ENCODE data around the gene ECHDC1. TPM values are rescaled to one million over a fixed set of nuclear protein-coding genes. Genes with fewer than 3 reads are reported as not detected.
"Not testable (repeated sequence)": the region's sequence is repeated elsewhere in the genome, so short reads cannot be mapped to it uniquely, and the experiment has no call there.

ECHDC1 gene, protein sequence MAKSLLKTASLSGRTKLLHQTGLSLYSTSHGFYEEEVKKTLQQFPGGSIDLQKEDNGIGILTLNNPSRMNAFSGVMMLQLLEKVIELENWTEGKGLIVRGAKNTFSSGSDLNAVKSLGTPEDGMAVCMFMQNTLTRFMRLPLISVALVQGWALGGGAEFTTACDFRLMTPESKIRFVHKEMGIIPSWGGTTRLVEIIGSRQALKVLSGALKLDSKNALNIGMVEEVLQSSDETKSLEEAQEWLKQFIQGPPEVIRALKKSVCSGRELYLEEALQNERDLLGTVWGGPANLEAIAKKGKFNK
- total RNA-seq (54.8 TPM), polyA plus RNA-seq (51.5 TPM)
- long read RNA-seq, donor 1, partial matches to known transcripts, result 0 of 2 reads
- long read RNA-seq, donor 1, other reads (novel, unspliced or antisense), result 0 of 2 reads
- long read RNA-seq, donor 2, result 0 reads
- long read RNA-seq, donor 3, transcript ECHDC1-210 (6 exons, 2,341 nt), result major isoform, 19 of 55 reads
- long read RNA-seq, donor 3, transcript ECHDC1-215 (2 exons, 1,543 nt), result minor isoform, 5 of 55 reads
- long read RNA-seq, donor 3, partial matches to known transcripts, result 25 of 55 reads
- long read RNA-seq, donor 3, other reads (novel, unspliced or antisense), result 0 of 55 reads
- long read RNA-seq, donor 4, transcript ECHDC1-210 (6 exons, 2,341 nt), result major isoform, 10 of 21 reads
- long read RNA-seq, donor 4, partial matches to known transcripts, result 7 of 21 reads
- long read RNA-seq, donor 4, other reads (novel, unspliced or antisense), result 0 of 21 reads
- long read RNA-seq, donor 5, transcript ECHDC1-203 (5 exons, 1,354 nt), result minor isoform, 6 of 30 reads
- long read RNA-seq, donor 5, transcript ECHDC1-210 (6 exons, 2,341 nt), result major isoform, 16 of 30 reads
- long read RNA-seq, donor 5, partial matches to known transcripts, result 0 of 30 reads
- long read RNA-seq, donor 5, other reads (novel, unspliced or antisense), result 0 of 30 reads
- long read RNA-seq, donor 6, transcript ECHDC1-210 (6 exons, 2,341 nt), result major isoform, 10 of 24 reads
- long read RNA-seq, donor 6, partial matches to known transcripts, result 7 of 24 reads
- long read RNA-seq, donor 6, other reads (novel, unspliced or antisense), result 0 of 24 reads
- long read RNA-seq, donor 7, transcript ECHDC1-210 (6 exons, 2,341 nt), result major isoform, 10 of 22 reads
- long read RNA-seq, donor 7, transcript ECHDC1-203 (5 exons, 1,354 nt), result minor isoform, 6 of 22 reads
- long read RNA-seq, donor 7, partial matches to known transcripts, result 0 of 22 reads
- long read RNA-seq, donor 7, other reads (novel, unspliced or antisense), result 0 of 22 reads
- long read RNA-seq, donor 8, partial matches to known transcripts, result 0 of 6 reads
- long read RNA-seq, donor 8, other reads (novel, unspliced or antisense), result 0 of 6 reads
- long read RNA-seq, donor 9, transcript ECHDC1-203 (5 exons, 1,354 nt), result minor isoform, 7 of 21 reads
- long read RNA-seq, donor 9, transcript ECHDC1-210 (6 exons, 2,341 nt), result major isoform, 11 of 21 reads
- long read RNA-seq, donor 9, partial matches to known transcripts, result 0 of 21 reads
- long read RNA-seq, donor 9, other reads (novel, unspliced or antisense), result 0 of 21 reads
- long read RNA-seq, donor 10, transcript ECHDC1-210 (6 exons, 2,341 nt), result major isoform, 7 of 11 reads
- long read RNA-seq, donor 10, partial matches to known transcripts, result 0 of 11 reads
- long read RNA-seq, donor 10, other reads (novel, unspliced or antisense), result 0 of 11 reads

DNA sequence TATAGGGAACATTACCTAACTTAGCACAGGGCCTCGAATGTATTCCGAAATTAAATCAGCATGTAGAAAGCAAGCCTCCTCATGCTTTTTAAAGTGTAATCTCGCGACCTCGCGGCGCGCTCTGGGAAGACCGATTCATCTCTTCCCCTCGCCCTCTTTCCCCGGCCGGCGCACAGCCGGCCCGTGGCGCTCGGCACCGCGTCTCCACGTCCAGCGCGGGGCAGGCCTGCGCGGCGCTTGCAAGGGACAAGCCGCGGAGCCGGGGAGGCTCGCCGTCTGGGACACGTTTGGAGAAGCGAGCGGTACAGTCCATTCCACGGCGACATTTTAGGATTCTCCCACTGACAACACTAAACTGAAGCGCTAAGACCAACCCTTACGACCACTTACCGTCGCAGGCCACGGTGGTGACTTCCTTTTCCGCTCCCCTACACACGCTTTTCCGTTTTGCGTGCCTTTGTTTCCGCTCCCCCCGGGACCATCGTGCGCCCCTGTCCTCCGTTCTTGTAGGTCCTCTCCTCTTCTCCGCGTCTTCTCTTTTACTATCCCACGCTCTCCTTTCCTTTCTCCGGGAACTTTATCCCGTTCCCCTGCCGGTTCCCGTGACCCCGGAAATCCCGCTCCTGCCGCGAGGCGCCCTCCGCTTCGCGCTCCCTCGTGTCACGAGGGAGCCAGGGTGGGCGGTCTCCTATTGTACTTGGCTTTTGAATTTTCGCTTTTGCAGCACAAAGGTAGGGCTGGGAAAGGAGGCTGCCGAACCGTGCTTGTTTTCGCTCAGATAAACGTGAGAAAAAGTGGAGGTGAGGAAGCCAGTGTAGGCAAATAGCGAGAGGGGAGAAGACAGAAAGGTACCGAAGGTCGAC lies at the start of gene ECHDC1:
ECHDC1 (minus strand) TSS at position 664 of the 863 bp plus-strand sequence. CDS start 12,581 bp downstream, outside the sequence.
- Histone ChIP-seq H3K27me3 (ENCODE audit: control insufficient read depth in 2 of 2, insufficient read depth in 1 of 2, low read length in 1 of 2) (no peaks in the 10 kb centered on the region), H3K4me1 (ENCODE audit: control insufficient read depth in 2 of 2, insufficient read depth in 2 of 2, low read length in 2 of 2) (peaks cover 17 to 21% of the 10 kb centered on the region in 2 donors), H3K36me3 (ENCODE audit: control insufficient read depth in 2 of 2, insufficient read depth in 2 of 2, low read length in 1 of 2) (no peaks in the 10 kb centered on the region), H3K9me3 (ENCODE audit: control insufficient read depth in 2 of 2, insufficient read depth in 1 of 2, low read length in 1 of 2) (no peaks in the 10 kb centered on the region), H3K4me3 (ENCODE audit: low read length in 2 of 2) (peak within 1 kb of the TSS; percentile 87 to 88), H3K27ac (ENCODE audit: low read depth in 1 of 2, low read length in 1 of 2) (peak within 1 kb of the TSS; percentile 96 to 97)
- WGBS, result under 1% methylated on average over 74 of the region's 75 CpGs
- DNase-seq (ENCODE audit: low read depth in 6 of 9, low spot score in 9 of 9), result peak; percentile 65 to 90 (median 73)

DNA sequence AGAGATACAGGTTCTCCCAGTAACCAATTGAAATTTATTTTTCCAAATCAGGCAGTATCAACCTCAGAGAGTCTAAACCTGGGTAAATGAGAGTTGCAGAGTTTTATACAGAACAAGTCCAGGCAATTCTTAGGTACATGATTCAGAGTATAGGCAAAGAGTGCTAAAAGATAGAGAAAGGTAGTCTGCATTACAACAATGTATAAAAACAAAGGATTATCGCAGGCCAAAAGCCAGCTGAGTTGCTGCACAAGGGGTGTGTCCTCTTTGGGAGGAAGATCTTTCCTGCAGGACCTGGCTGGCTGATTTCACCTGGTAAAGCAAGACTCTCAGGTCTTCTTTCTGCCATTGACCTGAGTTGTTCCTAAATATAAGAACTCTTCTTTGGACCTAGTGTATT lies 48.9 kb upstream of the ECHDC1 start:
- no peak overlapping the region for H3K27ac ChIP-seq (ENCODE audit: low read depth in 1 of 2, low read length in 1 of 2)

DNA sequence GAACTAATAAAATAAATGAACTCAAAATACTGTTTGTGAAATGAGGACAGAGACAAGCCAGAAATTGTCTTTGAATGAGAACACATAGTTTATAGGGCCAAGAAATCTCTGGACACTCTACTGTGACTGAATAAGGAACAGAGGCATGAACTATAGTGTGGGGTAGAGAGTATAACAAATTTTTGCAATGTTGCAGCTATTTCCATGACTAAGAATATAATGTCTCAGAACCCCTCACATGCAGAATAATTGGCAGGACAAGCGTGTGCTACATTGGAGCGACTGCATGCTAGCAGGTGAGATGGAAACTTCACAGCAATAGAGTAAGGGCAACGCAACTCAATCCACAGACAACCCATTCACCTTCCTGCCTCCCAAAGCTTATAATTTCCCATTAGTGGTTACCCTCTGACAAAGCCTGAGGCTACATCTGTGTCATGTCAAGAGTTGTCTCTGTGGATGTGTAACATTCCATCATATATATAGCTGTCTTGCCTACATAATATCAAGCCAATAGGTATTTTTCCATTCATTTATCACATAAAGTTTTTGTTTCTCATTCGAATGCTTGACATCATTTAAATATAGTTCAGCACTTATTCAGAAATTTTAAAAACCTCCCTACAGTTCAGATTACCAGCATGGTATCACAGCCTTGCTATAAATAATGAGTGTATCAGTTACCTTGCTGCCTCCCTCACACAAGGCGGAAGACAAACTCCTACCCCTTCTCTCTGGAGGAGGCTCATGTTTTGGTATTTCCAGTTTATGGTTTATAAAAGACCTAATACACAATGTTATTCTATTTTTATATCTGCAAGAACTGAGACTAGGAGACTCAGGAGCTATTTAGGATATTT lies 47.9 kb upstream of the ECHDC1 start:
- Histone ChIP-seq H3K9me3 (ENCODE audit: control insufficient read depth in 2 of 2, insufficient read depth in 1 of 2, low read length in 1 of 2) (no peaks in the 10 kb centered on the region), H3K36me3 (ENCODE audit: control insufficient read depth in 2 of 2, insufficient read depth in 2 of 2, low read length in 1 of 2) (no peaks in the 10 kb centered on the region), H3K4me1 (ENCODE audit: control insufficient read depth in 2 of 2, insufficient read depth in 2 of 2, low read length in 2 of 2) (no peaks in the 10 kb centered on the region), H3K27ac (ENCODE audit: low read depth in 1 of 2, low read length in 1 of 2) (no peak overlapping the region), H3K27me3 (ENCODE audit: control insufficient read depth in 2 of 2, insufficient read depth in 1 of 2, low read length in 1 of 2) (no peaks in the 10 kb centered on the region), H3K4me3 (ENCODE audit: low read length in 2 of 2) (no peak overlapping the region)
- WGBS, result 97% methylated on average over 5 of the region's 5 CpGs
- no peak for DNase-seq (ENCODE audit: low read depth in 6 of 9, low spot score in 9 of 9)

More for the DNA sequence above, 48.9 kb upstream of the ECHDC1 start:
- Histone ChIP-seq H3K4me3 (ENCODE audit: low read length in 2 of 2) (no peak overlapping the region), H3K27me3 (ENCODE audit: control insufficient read depth in 2 of 2, insufficient read depth in 1 of 2, low read length in 1 of 2) (no peaks in the 10 kb centered on the region), H3K36me3 (ENCODE audit: control insufficient read depth in 2 of 2, insufficient read depth in 2 of 2, low read length in 1 of 2) (no peaks in the 10 kb centered on the region), H3K9me3 (ENCODE audit: control insufficient read depth in 2 of 2, insufficient read depth in 1 of 2, low read length in 1 of 2) (no peaks in the 10 kb centered on the region), H3K4me1 (ENCODE audit: control insufficient read depth in 2 of 2, insufficient read depth in 2 of 2, low read length in 2 of 2) (no peaks in the 10 kb centered on the region)
- 92% methylated on average over 1 of the region's 1 CpG for WGBS
- no peak for DNase-seq (ENCODE audit: low read depth in 6 of 9, low spot score in 9 of 9)

DNA sequence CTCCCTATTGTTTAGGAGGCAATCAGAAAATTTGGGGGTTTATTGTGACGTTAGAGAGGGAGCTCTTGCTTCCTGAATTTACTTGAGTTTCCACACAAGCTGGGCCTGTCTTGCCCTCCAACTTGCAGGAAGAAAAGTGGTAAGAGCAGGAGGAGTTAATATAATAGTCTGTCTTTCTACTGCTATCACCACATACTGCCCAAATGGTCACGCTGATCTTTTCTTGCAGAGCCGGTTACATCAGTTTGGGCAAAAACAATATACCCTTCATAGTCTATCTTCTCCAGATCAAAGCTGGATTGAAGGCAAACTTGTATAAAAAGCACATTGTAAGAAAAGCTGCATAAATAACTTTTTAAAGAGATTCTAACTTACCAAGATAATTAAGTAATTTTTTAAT lies 46.3 kb upstream of the ECHDC1 start:
- H3K36me3 ChIP-seq (ENCODE audit: control insufficient read depth in 2 of 2, insufficient read depth in 2 of 2, low read length in 1 of 2), result no peaks in the 10 kb centered on the region
- H3K27ac ChIP-seq (ENCODE audit: low read depth in 1 of 2, low read length in 1 of 2), result no peak overlapping the region
- no peaks in the 10 kb centered on the region for H3K27me3 ChIP-seq (ENCODE audit: control insufficient read depth in 2 of 2, insufficient read depth in 1 of 2, low read length in 1 of 2)
- no peak overlapping the region for H3K4me3 ChIP-seq (ENCODE audit: low read length in 2 of 2)
- no peak for DNase-seq (ENCODE audit: low read depth in 6 of 9, low spot score in 9 of 9)
- 95% methylated on average over 3 of the region's 3 CpGs for WGBS
- H3K9me3 ChIP-seq (ENCODE audit: control insufficient read depth in 2 of 2, insufficient read depth in 1 of 2, low read length in 1 of 2), result no peaks in the 10 kb centered on the region
- H3K4me1 ChIP-seq (ENCODE audit: control insufficient read depth in 2 of 2, insufficient read depth in 2 of 2, low read length in 2 of 2), result no peaks in the 10 kb centered on the region

DNA sequence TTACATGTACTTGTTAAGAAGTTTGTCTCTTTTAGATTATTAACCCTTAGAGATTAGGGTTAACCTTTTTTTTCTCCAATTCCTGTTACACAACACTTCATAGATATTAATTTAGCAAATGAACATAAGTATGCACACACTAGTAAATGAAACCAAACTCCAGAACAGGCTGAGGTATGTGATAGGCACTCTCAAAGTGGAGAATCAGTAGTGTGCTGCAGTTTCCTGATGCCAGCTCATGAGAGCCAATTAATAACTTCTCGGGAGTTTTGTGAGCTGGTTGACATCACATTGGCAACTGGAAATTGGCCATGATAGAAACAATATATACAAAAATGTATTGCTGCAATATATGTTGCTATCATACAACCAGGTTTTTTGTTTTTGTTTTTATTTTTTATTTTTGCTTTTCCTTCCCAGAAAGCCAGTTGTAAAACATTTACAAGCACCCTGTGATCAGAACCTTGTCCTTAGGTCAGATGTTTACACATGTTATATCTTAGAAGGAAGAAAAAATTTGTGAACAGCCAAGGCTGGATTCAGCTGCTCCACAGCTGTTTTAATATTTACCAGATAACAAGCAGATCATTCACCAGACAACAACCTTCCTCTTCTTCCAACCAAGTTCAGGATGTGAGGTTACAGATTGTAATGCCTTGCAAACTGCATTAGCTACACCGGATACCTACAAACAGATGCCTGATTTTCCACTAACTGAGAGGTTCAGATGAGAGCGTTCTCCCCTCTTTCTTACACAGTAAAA lies 42.4 kb upstream of the ECHDC1 start:
- no peaks in the 10 kb centered on the region for H3K4me1 ChIP-seq (ENCODE audit: control insufficient read depth in 2 of 2, insufficient read depth in 2 of 2, low read length in 2 of 2)
- no peak for DNase-seq (ENCODE audit: low read depth in 6 of 9, low spot score in 9 of 9)
- no peaks in the 10 kb centered on the region for H3K36me3 ChIP-seq (ENCODE audit: control insufficient read depth in 2 of 2, insufficient read depth in 2 of 2, low read length in 1 of 2)
- no peaks in the 10 kb centered on the region for H3K27me3 ChIP-seq (ENCODE audit: control insufficient read depth in 2 of 2, insufficient read depth in 1 of 2, low read length in 1 of 2)
- H3K4me3 ChIP-seq (ENCODE audit: low read length in 2 of 2), result no peak overlapping the region
- no peak overlapping the region for H3K27ac ChIP-seq (ENCODE audit: low read depth in 1 of 2, low read length in 1 of 2)
- no peaks in the 10 kb centered on the region for H3K9me3 ChIP-seq (ENCODE audit: control insufficient read depth in 2 of 2, insufficient read depth in 1 of 2, low read length in 1 of 2)
- 89% methylated on average over 3 of the region's 3 CpGs for WGBS

DNA sequence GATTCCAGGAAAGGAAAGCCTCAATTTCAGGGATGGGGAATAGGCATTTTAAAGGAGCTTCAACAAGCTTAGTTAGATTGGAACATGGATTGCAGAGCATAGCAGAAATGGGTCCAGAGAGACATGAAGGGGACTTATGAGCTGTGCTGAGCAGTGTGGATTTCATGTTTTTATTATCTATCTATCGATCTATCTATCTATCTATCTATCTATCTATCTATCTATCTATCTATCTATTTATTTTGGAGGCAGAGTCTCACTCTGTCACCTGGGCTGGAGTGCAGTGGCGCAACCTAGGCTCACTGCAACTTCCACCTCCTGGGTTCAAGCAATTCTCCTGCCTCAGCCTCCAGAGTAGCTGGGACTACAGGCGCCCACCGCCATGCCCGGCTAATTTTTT lies 41.4 kb upstream of the ECHDC1 start:
- WGBS, result 97% methylated on average over 5 of the region's 5 CpGs

DNA sequence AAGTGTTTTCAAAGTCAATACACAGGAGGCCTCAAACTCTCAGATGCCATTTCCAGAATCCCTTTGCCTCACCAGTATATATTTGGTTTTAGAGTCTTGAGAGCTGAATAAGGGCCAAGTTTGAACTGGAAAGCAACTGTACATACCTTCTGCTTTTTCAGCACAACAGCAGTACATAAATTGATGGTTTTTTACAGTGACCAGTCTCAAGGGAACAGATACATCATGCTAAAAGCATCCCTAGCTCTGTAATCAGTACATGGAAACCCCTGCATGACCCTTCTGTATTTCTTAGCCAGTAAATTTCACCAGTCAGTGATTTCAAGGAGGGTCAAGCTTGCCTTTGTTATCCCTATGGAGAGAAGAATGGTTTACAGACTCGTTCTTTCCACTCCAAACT lies 40.6 kb upstream of the ECHDC1 start:
- no peaks in the 10 kb centered on the region for H3K4me1 ChIP-seq (ENCODE audit: control insufficient read depth in 2 of 2, insufficient read depth in 2 of 2, low read length in 2 of 2)
- H3K36me3 ChIP-seq (ENCODE audit: control insufficient read depth in 2 of 2, insufficient read depth in 2 of 2, low read length in 1 of 2), result no peaks in the 10 kb centered on the region
- H3K27me3 ChIP-seq (ENCODE audit: control insufficient read depth in 2 of 2, insufficient read depth in 1 of 2, low read length in 1 of 2), result no peaks in the 10 kb centered on the region
- 95% methylated on average over 1 of the region's 1 CpG for WGBS
- peaks cover 0 to 3% of the 10 kb centered on the region in 2 donors for H3K9me3 ChIP-seq (ENCODE audit: control insufficient read depth in 2 of 2, insufficient read depth in 1 of 2, low read length in 1 of 2)
- H3K27ac ChIP-seq (ENCODE audit: low read depth in 1 of 2, low read length in 1 of 2), result no peak overlapping the region
- no peak overlapping the region for H3K4me3 ChIP-seq (ENCODE audit: low read length in 2 of 2)
- no peak for DNase-seq (ENCODE audit: low read depth in 6 of 9, low spot score in 9 of 9)

More for the DNA sequence above, 41.4 kb upstream of the ECHDC1 start:
- H3K27ac ChIP-seq (ENCODE audit: low read depth in 1 of 2, low read length in 1 of 2); H3K4me3 ChIP-seq (ENCODE audit: low read length in 2 of 2); DNase-seq (ENCODE audit: low read depth in 6 of 9, low spot score in 9 of 9); H3K9me3 ChIP-seq (ENCODE audit: control insufficient read depth in 2 of 2, insufficient read depth in 1 of 2, low read length in 1 of 2); H3K27me3 ChIP-seq (ENCODE audit: control insufficient read depth in 2 of 2, insufficient read depth in 1 of 2, low read length in 1 of 2); H3K4me1 ChIP-seq (ENCODE audit: control insufficient read depth in 2 of 2, insufficient read depth in 2 of 2, low read length in 2 of 2); H3K36me3 ChIP-seq (ENCODE audit: control insufficient read depth in 2 of 2, insufficient read depth in 2 of 2, low read length in 1 of 2): not testable (repeated sequence)

All from thymus (tissue), 14 donors.